Esophagus squamous epithelium (tissue), 4 donors: ENCODE results near the gene PDZRN4.

ENCODE experiments used
- CTCF ChIP-seq, 6 experiments: fragments of 450-650 bp in 4 of 6; fragments of 200-600 bp in 2 of 6; sonication (generic) in 2 of 6; IDR thresholded peaks; one replicate each; pipeline ENCODE4 v1.5.1; 2016 to 2019; ENCODE audit warnings: antibody characterized with exemption in 6 of 6, mild to moderate bottlenecking in 4 of 6, moderate library complexity in 4 of 6
- POLR2A ChIP-seq, 4 donors: fragments of 450-650 bp; IDR thresholded peaks; one replicate each; pipeline ENCODE4 v1.6.1; 2017; ENCODE audit warnings: antibody characterized with exemption in 4 of 4, mild to moderate bottlenecking in 4 of 4, moderate library complexity in 3 of 4

DNA sequence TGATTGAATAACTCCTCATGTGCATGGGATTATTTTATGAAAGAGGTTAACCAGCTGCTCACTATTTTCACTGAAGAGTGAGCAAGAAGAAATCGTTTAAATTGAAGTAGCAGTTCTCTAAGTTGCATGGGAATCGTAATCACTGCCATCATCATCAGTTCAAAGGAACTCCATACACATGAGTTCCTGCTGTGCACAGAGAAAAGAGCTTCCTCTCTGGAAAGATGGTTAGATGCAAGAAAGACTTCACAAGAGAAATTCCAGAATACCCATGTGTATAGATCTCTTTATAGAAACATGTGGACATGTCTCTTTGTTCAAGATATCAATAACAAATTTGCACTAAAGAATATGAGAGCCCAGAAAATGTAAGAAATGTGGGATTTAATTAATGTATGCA lies 291.3 kb downstream of the PDZRN4 start:
- TF ChIP-seq CTCF (IDR thresholded peaks at IDR 0.05) (no peak), POLR2A (IDR thresholded peaks at IDR 0.05) (no peak)
